Vagina (tissue), 2 donors: Measurements from ENCODE around the gene ADCY1.

ENCODE experiments used
- POLR2A ChIP-seq, 2 donors: fragments of 450-650 bp; IDR thresholded peaks; one replicate each; pipeline ENCODE4 v1.6.1; 2017; ENCODE audit warnings: antibody characterized with exemption in 2 of 2, mild to moderate bottlenecking in 2 of 2, moderate library complexity in 2 of 2
- POLR2AphosphoS5 ChIP-seq, 2 donors: sonication (generic); formaldehyde crosslinking; IDR thresholded peaks; one replicate each; pipeline ENCODE4 v1.9.0; 2017; ENCODE audit warnings: antibody characterized with exemption in 2 of 2, mild to moderate bottlenecking in 2 of 2, low read depth in 1 of 2; ENCODE audit not compliant: insufficient read depth in 1 of 2

DNA sequence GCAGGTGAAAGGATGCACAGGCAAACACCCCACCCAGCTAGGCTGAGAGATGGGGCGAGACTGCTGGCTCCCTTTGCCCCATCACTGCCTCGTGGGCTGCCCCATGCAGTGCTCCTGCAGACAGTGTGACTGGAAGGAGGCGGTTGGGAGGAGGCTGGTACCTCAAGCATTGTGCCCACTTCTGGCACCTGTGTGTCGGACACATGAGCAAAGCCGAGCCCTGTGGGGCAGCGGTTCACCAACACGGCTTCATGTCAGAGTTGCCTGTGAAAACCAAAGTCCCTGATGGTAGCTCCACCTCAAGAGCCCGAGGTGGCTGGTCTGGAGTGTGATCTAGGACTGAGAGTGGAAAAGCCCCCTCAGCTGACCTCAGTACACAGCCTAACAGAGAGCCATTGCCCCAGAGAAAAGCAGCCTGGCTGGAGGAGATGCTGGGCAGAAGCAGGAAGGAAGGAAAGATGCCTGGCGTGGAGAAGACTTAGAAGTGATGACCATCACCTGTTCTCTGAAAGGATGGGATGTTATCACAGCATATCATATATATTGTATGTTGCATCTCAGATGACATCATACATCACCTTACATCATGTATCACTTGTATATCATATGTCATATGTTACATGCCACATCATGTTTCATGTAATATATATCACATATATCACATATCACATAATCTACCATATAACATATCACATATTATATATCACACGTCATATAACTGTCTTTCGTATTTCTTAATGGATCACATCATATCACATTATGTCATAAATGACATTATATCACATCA lies 75.6 kb downstream of the ADCY1 start:
- no peak for TF ChIP-seq POLR2AphosphoS5 (IDR thresholded peaks at IDR 0.05; ENCODE audit: insufficient read depth in 1 of 2, low read depth in 1 of 2)
- no peak for TF ChIP-seq POLR2A (IDR thresholded peaks at IDR 0.05)
